HG03457 (cell line): ENCODE results near the gene PKN3.
A peak's percentile ranks its signal among the peaks of the same experiment; 100 is the strongest.

Source experiments
- ATAC-seq: cut with Tn5 transposase; IDR thresholded peaks from one replicate; pipeline ENCODE4 v1.9.1; 2021; ENCODE audit warnings: moderate number of reproducible peaks; ENCODE audit not compliant: unreplicated experiment

PKN3 gene

DNA sequence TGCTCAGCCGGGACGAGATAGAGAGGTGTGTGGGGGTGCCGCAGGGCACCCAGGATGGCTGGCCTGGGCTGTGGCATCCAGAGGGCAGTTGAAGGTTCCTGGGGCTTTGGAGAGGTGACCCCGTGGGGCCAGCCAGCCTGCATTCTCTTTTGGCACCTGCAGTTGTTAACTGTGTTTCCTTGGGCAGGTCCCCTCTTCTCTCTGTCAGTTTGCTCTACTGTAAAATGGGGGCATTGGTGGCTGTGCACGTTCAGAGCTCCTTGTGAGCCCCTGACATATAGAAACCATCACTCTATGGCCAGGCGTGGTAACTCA, 13.1 kb downstream of the PKN3 start:
- no peak for ATAC-seq

DNA sequence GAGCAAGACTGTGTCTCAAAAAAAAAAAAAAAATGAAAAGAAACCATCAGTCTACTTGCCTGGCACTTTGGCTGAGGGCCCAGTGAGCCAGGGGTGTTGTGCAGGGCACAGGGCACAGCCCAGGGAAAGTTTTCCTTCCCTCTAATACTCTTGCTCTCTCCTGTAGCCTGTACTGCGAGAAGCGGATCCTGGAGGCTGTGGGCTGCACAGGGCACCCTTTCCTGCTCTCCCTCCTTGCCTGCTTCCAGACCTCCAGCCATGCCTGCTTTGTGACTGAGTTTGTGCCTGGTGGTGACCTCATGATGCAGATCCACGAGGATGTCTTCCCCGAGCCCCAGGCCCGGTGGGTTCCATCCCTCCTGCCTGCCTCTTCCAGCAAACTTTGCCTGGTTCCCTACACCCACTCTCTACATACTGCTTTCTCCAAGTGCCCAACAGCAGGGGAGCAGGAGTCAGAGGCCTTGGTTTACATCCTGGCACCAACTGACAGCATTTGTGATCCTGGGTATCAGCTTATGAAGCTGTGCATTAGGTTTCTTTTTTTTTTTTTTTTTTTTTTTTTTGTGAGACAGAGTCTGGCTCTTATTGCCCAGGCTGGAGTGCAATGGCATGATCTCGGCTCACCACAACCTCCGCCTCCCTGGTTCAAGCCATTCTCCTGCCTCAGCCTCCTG, 14.4 kb downstream of the PKN3 start:
- no peak for ATAC-seq

DNA sequence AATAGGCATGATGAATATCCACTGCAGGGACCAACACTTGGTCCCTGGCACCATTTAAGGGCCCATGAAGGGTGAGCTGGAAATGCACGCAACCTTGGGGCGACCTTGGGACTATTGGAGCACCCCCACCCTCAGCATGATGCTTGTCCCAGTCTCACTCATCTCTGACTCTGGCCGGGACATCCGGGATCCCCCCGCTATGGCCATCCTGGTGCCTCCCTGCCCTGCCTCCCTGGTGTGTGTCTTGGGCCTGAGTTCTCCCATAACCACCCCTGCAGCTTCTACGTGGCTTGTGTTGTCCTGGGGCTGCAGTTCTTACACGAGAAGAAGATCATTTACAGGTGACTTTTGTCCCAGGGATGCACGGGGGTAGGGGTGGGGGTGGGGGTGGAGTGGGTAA, 15.7 kb downstream of the PKN3 start:
- ATAC-seq, result no peak

DNA sequence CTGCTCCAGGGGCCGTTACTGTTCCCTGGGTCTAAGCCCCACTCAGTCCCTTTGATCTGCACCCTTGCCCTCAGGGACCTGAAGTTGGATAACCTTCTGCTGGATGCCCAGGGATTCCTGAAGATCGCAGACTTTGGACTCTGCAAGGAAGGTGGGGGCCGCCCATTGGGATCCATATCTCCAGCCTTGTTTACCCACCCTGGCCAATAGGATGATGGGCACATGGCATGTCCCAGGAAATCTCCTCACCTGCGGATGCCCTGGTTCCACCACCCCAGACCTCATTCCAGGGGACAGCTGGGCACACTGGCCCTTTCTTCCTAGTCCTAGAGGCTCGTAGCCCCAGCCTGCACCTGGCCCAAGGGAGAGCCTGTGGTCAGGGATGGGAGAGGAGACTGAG, 16.2 kb downstream of the PKN3 start:
- no peak for ATAC-seq

DNA sequence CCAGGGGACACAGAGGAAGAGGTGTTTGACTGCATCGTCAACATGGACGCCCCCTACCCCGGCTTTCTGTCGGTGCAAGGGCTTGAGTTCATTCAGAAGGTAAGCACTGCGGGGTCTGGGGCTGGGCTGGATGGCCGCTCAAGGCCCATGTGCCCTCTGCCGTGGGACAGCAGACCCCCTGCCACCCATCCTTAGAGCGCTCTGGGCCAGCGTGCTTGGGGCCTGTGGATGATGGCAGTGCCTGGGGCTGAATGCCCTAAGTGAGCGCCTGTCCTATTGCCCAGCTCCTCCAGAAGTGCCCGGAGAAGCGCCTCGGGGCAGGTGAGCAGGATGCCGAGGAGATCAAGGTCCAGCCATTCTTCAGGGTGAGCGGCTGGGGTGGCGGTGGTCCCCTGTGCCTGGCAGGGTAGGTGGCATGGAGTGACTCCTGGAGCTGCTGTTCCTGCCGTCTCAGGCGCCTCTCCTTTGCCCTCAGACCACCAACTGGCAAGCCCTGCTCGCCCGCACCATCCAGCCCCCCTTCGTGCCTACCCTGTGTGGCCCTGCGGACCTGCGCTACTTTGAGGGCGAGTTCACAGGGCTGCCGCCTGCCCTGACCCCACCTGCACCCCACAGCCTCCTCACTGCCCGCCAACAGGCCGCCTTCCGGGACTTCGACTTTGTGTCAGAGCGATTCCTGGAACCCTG, 17.8 kb downstream of the PKN3 start:
- no peak for ATAC-seq

DNA sequence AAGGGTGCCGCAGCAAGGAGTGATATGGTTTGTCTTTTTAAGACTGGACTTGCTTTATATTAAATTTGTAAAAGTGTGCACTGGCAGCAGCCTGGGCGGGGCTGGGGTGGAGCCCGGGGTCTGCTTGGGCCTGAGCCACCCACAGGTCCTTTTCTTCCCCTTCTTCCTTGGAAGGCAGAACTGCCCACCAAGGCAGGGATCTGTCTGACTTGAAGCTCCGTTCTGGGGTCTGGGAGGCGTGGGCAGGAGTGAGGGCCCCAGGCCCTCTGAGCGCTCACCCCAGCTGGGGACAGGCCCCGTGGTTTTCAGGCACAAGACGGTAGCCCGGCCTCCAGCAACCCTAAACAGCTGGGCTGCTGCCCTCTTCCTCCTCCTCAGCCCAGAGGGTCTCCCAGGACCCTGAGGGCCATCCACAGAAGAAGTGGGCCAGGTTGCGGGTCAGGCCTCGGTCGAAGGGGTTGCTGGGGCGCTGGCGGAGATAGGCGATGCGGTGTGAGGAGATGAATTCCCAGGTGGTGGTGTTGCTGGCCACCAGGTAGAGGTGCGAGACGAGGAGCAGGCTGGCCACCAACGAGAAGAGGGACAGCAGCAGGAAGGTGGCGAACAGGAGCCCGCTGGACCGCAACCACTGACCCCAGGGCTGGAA, 18.7 kb downstream of the PKN3 start:
- ATAC-seq, result no peak

DNA sequence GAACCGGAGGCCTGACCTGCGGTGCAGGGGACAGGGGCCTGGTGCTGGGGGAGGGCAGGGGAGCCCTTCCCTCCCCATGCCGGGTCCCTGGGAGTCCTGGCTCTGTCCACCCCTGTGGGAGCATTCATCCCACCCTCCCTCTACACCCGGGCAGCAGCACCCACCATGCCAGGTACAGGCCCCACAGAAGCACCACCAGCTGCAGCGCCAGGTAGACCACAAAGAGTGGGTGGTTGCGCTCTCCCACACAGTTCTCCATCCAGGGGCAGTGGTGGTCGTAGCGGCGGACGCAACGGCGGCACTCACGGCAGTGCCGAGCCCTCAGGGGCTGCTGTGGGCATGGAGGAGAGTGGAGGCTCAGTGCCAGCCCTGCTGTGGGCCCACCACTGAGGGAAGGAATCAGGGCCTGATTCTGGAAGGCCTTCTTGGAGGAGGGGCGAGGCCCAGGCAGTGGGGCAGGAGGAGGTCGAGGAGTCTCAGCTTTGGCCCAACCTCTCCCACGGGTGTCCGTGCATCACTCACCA, 19.2 kb downstream of the PKN3 start:
- no peak for ATAC-seq

DNA sequence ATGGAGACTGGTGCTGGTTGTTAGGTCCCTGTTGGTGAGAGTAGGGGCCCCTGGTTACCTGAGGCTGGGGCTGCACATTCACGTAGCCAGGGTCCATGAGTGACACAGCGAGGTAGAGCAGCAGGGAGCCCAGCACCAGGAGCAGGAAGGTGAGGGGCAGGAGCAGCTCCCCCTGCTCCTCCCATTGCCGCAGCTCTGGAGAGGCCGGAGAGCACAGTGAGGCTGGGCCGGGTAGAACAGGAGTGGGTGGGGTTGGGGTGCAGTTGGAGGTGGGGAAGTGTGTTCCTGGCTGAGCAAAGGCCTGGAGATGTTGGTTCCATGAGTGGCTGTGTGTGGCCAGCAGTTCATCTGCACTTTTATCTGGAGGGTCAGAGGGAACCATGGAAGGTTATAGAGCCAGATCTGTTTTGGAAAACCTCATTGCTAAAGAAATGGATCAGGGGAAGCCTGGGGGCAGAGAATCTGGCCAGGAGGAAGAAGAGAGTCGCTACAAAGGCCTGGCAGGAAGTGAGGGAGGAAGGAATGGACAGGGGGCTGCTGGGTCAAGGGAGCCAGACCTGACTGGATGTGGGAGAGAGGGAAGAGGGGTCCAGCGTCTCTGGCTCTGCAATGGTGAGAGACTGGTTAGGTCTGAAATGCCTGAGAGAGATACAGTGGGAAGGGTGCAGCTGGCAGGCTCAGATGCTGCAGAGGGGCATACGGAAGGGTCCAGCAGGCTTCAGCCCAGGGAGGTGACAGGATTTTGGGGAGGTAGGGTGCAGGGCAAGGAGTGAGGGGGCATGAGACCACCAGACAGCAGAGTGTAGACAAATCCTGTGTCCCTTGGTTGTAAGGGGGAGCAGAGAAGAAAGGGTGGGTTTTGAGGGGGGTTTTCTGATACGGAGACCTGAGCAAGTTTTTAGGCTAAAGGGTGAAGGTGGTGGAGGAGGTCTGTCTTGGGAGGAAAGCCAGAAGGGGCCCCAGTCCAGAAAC, 20.4 kb downstream of the PKN3 start:
- no peak for ATAC-seq

DNA sequence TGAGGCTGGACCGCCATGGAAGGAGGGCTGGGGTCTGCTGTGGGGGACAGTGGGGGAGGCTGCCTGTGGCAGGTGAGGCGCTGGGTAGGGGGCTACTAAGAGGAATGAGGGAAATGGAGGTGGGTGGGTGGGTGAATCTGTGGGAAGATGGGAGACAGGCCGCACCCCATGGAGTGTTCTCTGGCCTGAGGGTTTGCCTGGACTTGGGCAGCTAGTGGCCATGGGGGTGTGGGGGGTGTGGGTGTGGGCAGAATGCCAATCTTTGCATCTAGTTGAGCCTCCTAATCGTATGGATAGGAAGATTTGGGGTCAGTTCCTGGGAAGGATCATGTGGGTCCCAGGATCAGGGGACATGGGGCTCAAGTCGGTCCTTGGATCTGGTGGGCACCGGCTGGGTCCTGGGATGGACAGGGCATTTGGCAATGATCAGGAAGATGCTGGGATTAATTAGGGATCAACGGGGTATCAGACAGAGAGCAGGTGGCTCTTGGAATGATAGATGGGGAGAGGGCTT, 21.1 kb downstream of the PKN3 start:
- no peak for ATAC-seq

DNA sequence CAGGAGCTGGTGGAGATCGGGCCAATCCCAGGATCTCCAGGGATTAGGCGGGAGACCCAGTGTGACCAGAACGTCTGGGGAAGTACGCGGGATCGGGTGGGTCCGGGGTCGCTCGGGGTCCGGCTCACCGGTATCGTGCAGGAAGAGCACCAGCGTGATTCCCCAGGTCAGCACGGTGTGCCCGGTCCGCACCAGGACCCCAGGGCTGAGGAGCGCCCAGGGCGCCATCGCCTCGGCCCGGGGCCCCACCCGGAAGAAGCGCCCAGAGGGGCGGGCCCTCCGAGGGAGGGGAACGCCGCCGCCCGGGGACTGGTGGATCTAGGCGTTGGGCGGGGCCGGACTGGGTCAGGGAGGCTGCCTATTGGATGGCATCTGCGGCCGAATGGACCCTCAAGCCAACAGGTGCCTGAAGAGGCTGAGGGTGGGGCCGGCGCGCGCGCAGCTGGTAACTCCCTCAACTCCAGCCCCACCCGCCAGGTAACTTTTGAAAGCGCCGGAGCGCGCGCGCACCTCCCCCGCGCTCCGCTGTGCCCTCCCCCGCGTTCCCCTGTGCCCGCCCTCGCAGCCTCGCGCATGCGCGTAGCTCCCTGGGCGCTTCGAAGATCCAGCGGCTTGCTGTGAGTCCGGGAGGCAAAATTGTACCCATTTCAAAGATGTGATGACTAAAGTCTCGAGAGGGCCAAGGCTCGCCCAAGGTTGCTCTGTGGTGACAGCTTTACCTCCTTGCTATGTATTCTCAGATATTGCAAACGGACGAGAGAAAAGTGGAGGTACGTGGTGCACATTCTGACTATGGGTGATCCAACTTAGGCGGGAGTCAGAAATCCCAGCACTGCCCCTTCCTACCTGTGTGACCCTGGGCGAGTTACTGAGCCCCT, 21.8 kb downstream of the PKN3 start, which contains the start of gene ZDHHC12:
ZDHHC12 (minus strand) TSS at position 262 of the 878 bp plus-strand sequence; CDS start at position 228, 34 bp downstream.
- ATAC-seq, result peak; percentile 78

DNA sequence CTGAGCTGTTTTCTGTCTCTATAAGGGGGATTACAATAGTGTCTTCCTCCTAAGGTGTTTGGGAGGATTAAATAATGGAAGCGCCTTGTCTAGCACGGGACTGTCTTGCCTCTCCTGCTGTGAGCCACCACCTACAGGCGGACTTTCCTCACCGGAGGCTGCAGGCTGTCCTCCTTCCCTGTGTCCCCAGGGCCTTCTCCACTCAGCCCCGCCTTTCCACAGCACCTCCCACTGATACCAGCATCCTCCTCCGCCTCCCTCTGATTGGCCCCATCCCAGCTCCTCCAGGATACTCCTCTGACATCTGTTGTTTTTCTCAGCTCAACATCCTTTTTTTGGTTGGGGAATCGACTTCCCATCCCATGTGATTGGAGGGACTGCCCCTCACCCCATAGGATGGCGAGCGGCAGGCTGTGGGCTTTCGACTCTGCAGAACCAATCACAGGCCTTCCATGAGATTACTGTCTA, 22.5 kb downstream of the PKN3 start:
- no peak for ATAC-seq

DNA sequence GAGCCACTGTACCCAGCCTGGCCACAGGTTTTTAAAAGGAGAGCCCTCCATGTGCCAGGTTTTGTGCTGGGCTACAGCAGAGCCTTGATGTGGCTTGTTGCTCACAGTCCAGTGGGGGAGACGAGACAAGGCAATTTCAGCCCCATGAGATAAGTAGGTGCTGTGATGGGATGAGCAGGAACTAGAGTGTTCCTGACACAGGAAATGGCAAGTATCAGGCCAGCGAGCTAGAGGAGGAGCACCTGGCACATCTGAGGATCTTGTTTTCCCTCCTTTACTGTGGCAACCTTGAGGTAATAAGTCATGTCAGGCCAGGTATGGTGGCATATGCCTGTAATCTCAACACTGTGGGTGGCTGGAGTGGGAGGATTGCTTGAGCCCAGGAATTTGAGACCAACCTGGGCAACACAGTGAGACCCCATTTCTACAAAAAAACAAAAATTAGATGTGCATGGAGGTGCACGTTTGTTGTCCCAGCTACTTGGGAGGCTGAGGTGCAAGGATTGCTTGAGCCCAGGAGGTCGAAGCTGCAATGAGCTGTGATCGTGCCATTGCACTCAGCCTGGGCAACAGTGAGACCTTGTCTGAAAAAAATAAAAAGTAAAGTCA, 25.4 kb downstream of the PKN3 start:
- ATAC-seq, result no peak

DNA sequence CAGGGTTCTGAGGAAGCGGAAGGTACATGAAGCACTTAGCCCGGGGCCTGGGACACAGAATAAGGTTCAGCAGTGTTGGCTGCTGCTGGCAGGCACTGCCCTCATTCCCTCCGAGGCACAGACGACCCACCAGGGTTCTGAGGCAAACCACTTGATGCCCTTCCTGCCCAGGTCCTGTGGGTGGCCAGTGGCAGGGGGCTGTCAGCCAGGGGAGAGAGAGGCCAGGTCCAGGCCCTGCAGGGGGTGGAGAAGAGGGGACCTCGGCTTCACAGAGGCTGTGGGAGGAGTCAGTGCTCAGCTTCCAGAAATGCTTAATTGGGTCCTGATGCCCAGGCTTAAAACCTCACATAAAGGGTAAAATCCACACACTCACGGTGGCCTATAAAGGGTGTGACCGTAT, 26.0 kb downstream of the PKN3 start:
- ATAC-seq, result no peak

DNA sequence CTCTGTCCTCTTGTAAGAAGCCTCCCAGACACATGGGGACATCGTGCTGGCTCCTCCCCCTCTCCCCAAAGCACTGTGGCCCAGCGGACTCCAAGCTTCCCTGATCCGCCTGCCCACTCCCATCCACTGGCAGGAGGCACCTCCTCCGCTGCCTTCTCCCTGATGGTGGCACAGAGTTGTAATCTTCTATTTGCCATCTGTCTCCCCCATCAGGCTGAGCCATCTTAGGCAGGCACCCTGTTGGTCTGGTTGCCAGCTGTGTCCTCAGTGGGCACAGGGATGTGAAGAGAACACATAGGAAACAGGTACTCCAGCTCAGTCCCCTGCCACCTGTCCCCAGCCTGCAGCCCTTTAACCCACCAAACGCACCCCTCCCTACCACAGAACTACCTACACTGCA, 27.0 kb downstream of the PKN3 start:
- ATAC-seq, result no peak

DNA sequence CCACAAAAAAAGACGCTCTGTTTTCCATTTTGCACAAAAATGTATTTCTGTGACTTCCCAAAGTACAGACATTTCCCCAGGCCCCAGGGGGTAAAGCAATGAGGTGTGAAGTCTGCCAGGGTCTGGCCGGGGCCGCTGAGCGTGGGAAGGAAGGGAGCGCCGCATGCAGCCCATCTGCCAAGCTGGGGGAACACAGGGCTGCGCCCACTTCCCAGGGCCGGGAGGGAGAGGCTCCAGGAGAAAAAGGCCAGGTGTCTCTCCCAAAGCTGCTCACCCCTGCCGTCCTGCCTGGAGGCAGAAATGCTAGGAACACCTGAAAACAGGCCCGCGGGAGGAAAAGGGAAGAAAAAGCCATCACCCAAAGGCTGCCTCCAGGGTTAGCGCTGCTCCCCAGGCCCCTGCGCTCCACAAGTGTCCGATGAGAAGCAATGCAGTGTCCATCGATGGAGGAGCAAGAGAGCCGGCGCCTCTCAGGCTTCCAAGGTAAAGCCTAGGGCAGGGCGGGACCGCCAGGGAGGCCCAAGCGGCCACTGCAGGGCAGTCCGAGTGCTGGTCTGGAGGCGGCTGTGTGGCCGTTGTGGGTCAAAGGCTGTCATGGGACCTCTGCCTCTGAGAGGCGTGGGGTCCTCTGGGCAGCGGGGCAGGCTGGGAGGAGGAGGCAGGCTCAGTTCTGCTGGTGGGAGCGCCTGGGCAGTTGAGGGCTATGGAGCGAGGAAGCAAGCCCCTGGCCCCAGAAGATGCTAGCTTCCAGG, 27.6 kb downstream of the PKN3 start:
- no peak for ATAC-seq

DNA sequence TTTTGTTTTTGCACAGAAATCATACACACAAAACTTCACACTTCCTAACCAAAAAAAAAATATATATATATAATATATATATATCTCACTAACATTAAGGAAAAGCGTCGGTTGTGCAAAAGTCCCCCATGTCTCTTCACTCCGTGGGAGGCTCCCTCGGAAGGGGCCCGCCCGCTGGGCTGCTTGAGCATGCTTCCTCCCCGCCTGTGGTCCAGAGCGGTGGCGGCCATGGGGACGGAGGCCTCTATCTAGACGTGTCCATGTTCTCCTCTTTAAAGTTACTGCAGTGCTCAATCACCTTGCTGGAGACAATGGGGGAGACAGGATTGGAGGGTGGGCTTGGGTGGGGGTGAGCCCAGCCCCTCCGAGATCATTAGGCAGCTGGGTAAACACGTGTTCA, 28.8 kb downstream of the PKN3 start:
- no peak for ATAC-seq

DNA sequence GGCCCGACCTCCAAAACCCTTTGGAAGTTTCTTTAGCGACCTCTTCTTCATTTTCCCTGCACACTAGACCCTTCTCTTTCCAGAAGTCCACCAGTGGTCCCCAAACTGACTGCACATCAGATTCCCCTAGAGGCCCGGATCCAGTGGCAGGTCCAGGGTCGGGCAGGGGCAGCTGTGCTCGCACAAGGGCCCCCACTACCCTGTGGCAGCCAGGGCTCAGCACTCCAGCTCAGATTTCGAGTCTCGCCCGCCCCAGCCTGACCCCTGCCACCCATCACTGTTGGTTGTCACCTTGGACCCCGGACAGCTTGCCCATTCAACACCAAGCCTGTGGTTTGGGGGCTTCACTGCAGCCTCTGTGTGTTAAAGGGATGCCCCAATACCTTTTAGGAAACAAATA, 29.4 kb downstream of the PKN3 start:
- ATAC-seq, result no peak

DNA sequence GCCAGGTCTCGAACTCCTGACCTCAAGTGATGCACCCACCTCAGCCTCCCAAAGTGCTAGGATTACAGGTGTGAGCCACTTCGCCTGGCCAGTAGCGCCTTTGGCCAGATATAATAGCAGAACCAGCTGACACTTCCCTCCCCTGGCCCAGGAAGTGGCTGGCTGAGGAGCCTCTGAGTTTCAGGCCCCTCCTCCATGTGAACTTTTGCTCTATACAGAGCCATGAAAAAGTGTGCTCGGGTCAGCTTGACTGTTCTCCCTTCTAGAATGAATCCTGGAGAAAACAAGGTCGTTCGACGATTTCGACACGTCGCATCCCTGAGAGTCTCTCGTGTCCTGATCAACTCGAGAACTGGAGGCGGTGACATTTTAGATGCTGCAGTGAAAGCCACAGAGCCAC, 30.3 kb downstream of the PKN3 start:
- ATAC-seq, result no peak

DNA sequence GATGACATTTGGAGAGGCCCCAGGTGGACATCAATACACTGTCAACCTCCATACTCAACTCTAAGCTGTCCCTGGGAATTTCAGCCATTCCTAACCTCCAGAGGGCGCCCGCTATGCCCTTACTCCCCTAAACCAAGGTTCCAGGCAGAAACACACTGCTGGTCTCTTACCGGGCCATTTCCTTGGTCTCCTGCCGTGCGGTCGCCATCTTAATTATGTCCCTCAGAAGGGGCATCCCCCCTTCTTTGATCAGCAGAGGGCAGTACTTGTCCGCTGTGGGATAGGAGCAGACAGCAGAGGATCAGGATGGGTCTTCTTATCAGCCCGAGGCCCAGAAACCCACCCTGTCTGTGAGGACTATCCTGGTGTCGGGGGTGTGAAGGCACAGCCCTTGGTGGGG, 31.0 kb downstream of the PKN3 start:
- no peak for ATAC-seq
